Esophagus squamous epithelium (tissue), 5 donors: ENCODE results near the gene MT1F. TPM values are rescaled to one million over a fixed set of nuclear protein-coding genes. Genes with fewer than 3 reads are reported as not detected.

Experiments used
- DNase-seq: peaks from one replicate; lab custom pipeline; 2025; lab: John Stamatoyannopoulos, UW
- H3K27ac ChIP-seq, 4 donors: fragments of 200-600 bp; sonication (generic); one replicate each; pipeline ENCODE4 v1.5.1; 2016 to 2019; ENCODE audit warnings: mild to moderate bottlenecking in 1 of 4
- H3K27me3 ChIP-seq, 4 donors: fragments of 200-600 bp; sonication (generic); 1 replicate in 3 of 4; 2 replicates in 1 of 4; pipeline versions ENCODE4 v1.5.1 to v1.6.0; 2017 to 2021; ENCODE audit warnings: antibody characterized with exemption in 1 of 4
- H3K36me3 ChIP-seq, 3 donors: fragments of 200-600 bp; sonication (generic); one replicate each; pipeline ENCODE4 v1.5.1; 2016 to 2019
- H3K4me1 ChIP-seq, 3 donors: fragments of 200-600 bp; sonication (generic); one replicate each; pipeline ENCODE4 v1.5.1; 2017 to 2019
- H3K4me3 ChIP-seq, 4 donors: fragments of 200-600 bp; sonication (generic); 1 replicate in 3 of 4; 2 replicates in 1 of 4; pipeline ENCODE4 v1.5.1; 2016 to 2019; ENCODE audit warnings: mild to moderate bottlenecking in 2 of 4, moderate library complexity in 1 of 4
- H3K9me3 ChIP-seq, 3 donors: fragments of 200-600 bp; sonication (generic); one replicate each; pipeline ENCODE4 v1.5.1; 2016 to 2019
- POLR2A ChIP-seq, 4 donors: fragments of 450-650 bp; IDR thresholded peaks; one replicate each; pipeline ENCODE4 v1.6.1; 2017; ENCODE audit warnings: antibody characterized with exemption in 4 of 4, mild to moderate bottlenecking in 4 of 4, moderate library complexity in 3 of 4
- WGBS, 2 donors: methylation state at CpG; one replicate each; pipeline ENCODE4 v1.1.5; 2018; 5-methylcytosine and 5-hydroxymethylcytosine counted together
- intact Hi-C: fragments of 100-400 bp; cut with DNase I; formaldehyde crosslinking; loops from one replicate; pipeline ENCODE4 v1.15.0; 2022
- total RNA-seq, 4 donors: library from RNA; depleted of rRNA; stranded (reverse); fragments of >200 nt; gene quantifications; one replicate each; pipeline ENCODE4 v1.1.0, GENCODE V29; 2016
- TF ChIP-seq, protein P1 (sequence below), 6 experiments: fragments of 450-650 bp in 4 of 6; fragments of 200-600 bp in 2 of 6; sonication (generic) in 2 of 6; IDR thresholded peaks; one replicate each; pipeline ENCODE4 v1.5.1; 2016 to 2019; ENCODE audit warnings: antibody characterized with exemption in 6 of 6, mild to moderate bottlenecking in 4 of 6, moderate library complexity in 4 of 6
- donor health status: DM: yes; HTN: yes; CAD: no.

MT1F gene
- total RNA-seq = 1 to 10 TPM in 3 of 4 donors, not detected in 1; 2.8 to 4.2 (median 2.9) TPM

DNA sequence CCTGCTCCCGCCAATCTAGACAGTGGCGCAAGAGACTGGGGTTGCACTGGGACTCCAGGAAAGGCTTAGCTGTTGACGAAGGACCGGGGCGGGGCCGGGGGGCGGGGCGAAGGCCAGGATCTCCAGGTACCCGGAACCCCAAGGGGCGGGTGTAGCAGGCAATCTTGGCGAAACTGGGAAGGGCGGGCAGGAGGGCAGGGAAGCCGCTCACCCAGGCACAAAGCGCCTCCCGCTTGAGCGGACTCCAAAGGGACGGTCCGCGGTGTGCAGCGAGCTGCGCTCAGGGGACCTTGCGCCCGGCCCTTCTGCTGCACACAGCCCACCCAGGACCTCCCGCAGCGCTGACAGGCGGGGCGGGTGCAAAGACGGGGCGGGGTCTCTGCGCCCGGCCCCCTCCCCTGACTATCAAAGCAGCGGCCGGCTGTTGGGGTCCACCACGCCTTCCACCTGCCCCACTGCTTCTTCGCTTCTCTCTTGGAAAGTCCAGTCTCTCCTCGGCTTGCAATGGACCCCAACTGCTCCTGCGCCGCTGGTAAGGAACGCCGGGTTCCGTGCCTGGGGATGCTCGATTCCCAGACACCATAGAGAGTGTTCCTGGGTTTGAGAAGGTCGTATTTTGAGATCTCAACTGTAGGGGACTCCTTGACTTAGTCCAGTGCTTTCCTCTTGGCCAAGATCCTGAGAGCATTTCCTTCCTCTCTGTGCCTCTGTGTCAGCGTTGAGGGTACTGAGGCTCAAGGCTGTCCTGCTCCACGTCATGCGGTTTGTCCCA lies at the start of gene MT1F:
MT1F (plus strand) TSS at position 405 of the 772 bp plus-strand sequence; CDS start at position 505, 100 bp downstream.
- no peak for DNase-seq
- TF ChIP-seq, protein P1, sequence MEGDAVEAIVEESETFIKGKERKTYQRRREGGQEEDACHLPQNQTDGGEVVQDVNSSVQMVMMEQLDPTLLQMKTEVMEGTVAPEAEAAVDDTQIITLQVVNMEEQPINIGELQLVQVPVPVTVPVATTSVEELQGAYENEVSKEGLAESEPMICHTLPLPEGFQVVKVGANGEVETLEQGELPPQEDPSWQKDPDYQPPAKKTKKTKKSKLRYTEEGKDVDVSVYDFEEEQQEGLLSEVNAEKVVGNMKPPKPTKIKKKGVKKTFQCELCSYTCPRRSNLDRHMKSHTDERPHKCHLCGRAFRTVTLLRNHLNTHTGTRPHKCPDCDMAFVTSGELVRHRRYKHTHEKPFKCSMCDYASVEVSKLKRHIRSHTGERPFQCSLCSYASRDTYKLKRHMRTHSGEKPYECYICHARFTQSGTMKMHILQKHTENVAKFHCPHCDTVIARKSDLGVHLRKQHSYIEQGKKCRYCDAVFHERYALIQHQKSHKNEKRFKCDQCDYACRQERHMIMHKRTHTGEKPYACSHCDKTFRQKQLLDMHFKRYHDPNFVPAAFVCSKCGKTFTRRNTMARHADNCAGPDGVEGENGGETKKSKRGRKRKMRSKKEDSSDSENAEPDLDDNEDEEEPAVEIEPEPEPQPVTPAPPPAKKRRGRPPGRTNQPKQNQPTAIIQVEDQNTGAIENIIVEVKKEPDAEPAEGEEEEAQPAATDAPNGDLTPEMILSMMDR (IDR thresholded peaks at IDR 0.05) = peak in 1 of 6 experiments; percentile 10
- peak in 1 of 4 donors; percentile 59 for TF ChIP-seq POLR2A (IDR thresholded peaks at IDR 0.05)
- Histone ChIP-seq H3K4me1 (peaks cover 16 to 30% (median 16%) of the 10 kb centered on the region in 3 donors), H3K27me3 (peaks cover 0 to 68% (median 5%) of the 10 kb centered on the region in 4 donors), H3K4me3 (peak within 1 kb of the TSS; percentile 43 to 71 (median 55)), H3K9me3 (no peaks in the 10 kb centered on the region), H3K27ac (peak within 1 kb of the TSS; percentile 58 to 77 (median 72)), H3K36me3 (no peaks in the 10 kb centered on the region)
- intact Hi-C loops = no loop called here
- WGBS, 2 donors = 0 to 4% methylated on average over 7 to 9 of the region's 46 CpGs

DNA sequence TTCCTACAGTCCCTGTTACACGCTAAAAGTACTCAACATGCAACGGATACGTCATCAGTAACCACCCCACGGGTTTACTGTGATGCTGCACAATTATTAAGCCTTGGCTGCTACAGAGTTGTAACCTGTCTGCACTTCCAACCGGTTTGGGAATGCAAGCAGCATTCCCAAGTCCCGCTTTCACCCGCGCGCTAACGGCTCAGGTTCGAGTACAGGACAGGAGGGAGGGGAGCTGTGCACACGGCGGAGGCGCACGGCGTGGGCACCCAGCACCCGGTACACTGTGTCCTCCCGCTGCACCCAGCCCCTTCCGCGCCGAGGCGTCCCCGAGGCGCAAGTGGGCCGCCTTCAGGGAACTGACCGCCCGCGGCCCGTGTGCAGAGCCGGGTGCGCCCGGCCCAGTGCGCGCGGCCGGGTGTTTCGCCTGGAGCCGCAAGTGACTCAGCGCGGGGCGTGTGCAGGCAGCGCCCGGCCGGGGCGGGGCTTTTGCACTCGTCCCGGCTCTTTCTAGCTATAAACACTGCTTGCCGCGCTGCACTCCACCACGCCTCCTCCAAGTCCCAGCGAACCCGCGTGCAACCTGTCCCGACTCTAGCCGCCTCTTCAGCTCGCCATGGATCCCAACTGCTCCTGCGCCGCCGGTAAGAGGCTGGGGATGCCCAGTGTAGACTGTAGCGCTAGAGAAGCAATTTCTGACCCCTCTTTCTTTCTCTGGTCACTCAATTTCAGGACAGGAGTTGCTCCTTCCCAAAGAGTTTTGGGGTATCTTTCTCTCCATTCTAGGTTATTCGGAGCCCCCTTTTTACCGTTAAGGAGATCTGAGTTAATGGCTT lies 49.5 kb upstream of the MT1F start, which contains the start of gene MT2A:
MT2A (plus strand) TSS at position 542 of the 833 bp plus-strand sequence; CDS start at position 614, 72 bp downstream.
- peak; percentile 62 for DNase-seq
- H3K27ac ChIP-seq = peak within 1 kb of the TSS; percentile 82 to 95 (median 90)
- H3K9me3 ChIP-seq = no peaks in the 10 kb centered on the region
- no peaks in the 10 kb centered on the region for H3K27me3 ChIP-seq
- intact Hi-C loops = loop anchor here (10.0 kb wide), 1 partner anchor 87 kb away; no protein-coding TSS in a partner anchor
- peak within 1 kb of the TSS; percentile 39 to 66 (median 62) for H3K4me3 ChIP-seq
- H3K4me1 ChIP-seq = peaks cover 39 to 69% (median 49%) of the 10 kb centered on the region in 3 donors
- no peaks in the 10 kb centered on the region for H3K36me3 ChIP-seq
- TF ChIP-seq, protein P1 (IDR thresholded peaks at IDR 0.05) = no peak
- TF ChIP-seq POLR2A (IDR thresholded peaks at IDR 0.05) = peak in 3 of 4 donors; percentile 49 to 98 (median 91)
- 4 to 6% methylated on average over 16 to 23 of the region's 62 CpGs for WGBS, 2 donors

DNA sequence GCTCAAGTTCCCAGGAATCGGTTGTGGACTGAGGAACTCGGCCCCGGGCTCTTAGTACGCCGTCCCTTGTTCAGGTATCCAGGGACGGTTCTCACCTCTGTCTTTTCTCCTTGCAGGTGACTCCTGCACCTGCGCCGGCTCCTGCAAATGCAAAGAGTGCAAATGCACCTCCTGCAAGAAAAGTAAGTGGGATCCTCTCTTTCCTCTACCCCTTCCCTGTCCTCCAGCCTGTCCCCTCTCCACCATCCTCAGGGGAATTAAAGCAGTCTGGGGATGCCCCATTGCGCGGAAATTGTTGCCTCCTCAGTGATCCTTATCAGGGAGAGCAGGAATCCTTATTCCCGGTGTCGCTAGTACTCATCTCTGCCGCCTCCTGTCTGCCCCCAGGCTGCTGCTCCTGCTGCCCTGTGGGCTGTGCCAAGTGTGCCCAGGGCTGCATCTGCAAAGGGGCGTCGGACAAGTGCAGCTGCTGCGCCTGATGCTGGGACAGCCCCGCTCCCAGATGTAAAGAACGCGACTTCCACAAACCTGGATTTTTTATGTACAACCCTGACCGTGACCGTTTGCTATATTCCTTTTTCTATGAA lies 48.8 kb upstream of the MT1F start:
- Histone ChIP-seq H3K27ac (peak overlapping the region; percentile 82 to 95 (median 90)), H3K4me3 (peak overlapping the region; percentile 39 to 66 (median 62)), H3K27me3 (no peaks in the 10 kb centered on the region), H3K4me1 (peaks cover 39 to 69% (median 49%) of the 10 kb centered on the region in 3 donors), H3K9me3 (no peaks in the 10 kb centered on the region), H3K36me3 (no peaks in the 10 kb centered on the region)
- TF ChIP-seq, protein P1 (IDR thresholded peaks at IDR 0.05) = no peak
- DNase-seq = no peak
- intact Hi-C loops = loop anchor here (10.0 kb wide), 1 partner anchor 86 kb away; no protein-coding TSS in a partner anchor
- 0% methylated on average over 13 to 19 of the region's 21 CpGs for WGBS, 2 donors

DNA sequence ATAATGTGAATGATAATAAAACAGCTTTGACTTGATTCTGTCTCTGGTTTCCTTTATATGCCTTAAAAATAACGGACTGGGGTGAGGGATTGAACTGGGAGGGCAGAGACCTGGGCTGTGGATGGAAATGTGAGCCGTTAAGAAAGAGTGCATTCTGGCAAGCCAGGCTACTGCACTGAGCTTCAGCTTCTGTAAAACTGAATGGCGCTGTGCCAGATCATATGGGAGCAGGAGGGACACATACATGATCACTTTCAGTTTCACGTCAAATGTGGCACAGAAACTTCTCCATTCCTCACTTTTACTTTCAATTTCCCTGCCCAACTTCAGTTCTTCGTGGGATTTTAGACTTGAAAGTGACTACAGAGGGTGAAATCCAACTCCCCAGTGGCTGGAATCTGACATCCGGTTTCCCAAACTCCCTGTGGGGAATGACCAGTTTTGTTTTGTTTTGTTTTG lies 48.3 kb upstream of the MT1F start:
- no peaks in the 10 kb centered on the region for H3K9me3 ChIP-seq
- intact Hi-C loops = loop anchor here (10.0 kb wide), 1 partner anchor 85 kb away; no protein-coding TSS in a partner anchor
- peak; percentile 30 for DNase-seq
- peaks cover 39 to 69% (median 49%) of the 10 kb centered on the region in 3 donors for H3K4me1 ChIP-seq
- no peaks in the 10 kb centered on the region for H3K36me3 ChIP-seq
- 0 to 1% methylated on average over 6 of the region's 6 CpGs for WGBS, 2 donors
- H3K27me3 ChIP-seq = no peaks in the 10 kb centered on the region
- peak overlapping the region; percentile 39 to 66 (median 62) for H3K4me3 ChIP-seq
- TF ChIP-seq POLR2A (IDR thresholded peaks at IDR 0.05) = no peak
- TF ChIP-seq, protein P1 (IDR thresholded peaks at IDR 0.05) = peak in 1 of 6 experiments; percentile 10
- peak overlapping the region; percentile 82 to 95 (median 90) for H3K27ac ChIP-seq
